ENCODE data around the gene MGAT3. TPM values are rescaled to one million over a fixed set of nuclear protein-coding genes. Genes with fewer than 3 reads are reported as not detected.

The MGAT3 gene
- total RNA-seq, 2 experiments from 2014 or later, result 0.90 to 1.9 TPM

DNA sequence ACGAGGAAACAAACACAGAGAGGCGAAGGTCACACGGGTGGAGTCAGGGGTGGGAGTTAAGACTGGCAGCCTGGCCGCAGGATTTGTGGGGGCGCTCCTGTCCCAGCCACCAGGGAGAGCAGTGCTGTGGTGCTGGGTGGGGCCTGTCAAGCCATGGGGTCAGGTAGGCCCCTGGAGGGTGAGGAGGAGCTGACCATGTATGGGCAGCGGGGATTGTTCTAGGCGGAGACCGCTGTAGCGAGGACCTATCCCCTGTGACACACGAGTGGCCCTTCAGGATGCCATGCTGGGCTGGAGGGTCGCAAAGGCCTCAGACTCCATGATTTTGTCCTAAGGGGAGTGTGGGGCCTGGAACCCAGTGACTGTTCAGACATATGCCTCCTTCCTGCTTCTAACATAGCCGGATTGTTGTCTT is 77.3 kb downstream of the MGAT3 start:
- DNase-seq, result peak; percentile 11
- H3K4me3 Mint-ChIP-seq, result no peak overlapping the region
- no peak for ATAC-seq
- no peak for TF ChIP-seq CTCF (IDR thresholded peaks at IDR 0.05)
- no peak overlapping the region for H3K27ac Mint-ChIP-seq
- ChIA-PET POLR2A (interaction anchor here (0.9 to 2.0 kb wide), 7 partner anchors 11 to 510 kb away, joined by 3 to 12 read pairs (median 4); partner anchors contain the start of genes ATF4 and RPL3), CTCF (interaction anchor here (0.7 to 6.3 kb wide), 53 partner anchors 11 to 814 kb away, joined by 3 to 94 read pairs (median 4); partner anchors contain the start of gene MIEF1)
- no peaks in the 10 kb centered on the region for H3K27me3 Mint-ChIP-seq
- H3K36me3 Mint-ChIP-seq (ENCODE audit: low read depth), result peaks cover 26% of the 10 kb centered on the region
- no peaks in the 10 kb centered on the region for H3K9me3 Mint-ChIP-seq
- intact Hi-C loops (cut with micrococcal nuclease), result loop anchor here (5.0 kb wide), 2 partner anchors 37 to 378 kb away; no protein-coding TSS in a partner anchor
- peaks cover 34% of the 10 kb centered on the region for H3K4me1 Mint-ChIP-seq (ENCODE audit: low read depth)

DNA sequence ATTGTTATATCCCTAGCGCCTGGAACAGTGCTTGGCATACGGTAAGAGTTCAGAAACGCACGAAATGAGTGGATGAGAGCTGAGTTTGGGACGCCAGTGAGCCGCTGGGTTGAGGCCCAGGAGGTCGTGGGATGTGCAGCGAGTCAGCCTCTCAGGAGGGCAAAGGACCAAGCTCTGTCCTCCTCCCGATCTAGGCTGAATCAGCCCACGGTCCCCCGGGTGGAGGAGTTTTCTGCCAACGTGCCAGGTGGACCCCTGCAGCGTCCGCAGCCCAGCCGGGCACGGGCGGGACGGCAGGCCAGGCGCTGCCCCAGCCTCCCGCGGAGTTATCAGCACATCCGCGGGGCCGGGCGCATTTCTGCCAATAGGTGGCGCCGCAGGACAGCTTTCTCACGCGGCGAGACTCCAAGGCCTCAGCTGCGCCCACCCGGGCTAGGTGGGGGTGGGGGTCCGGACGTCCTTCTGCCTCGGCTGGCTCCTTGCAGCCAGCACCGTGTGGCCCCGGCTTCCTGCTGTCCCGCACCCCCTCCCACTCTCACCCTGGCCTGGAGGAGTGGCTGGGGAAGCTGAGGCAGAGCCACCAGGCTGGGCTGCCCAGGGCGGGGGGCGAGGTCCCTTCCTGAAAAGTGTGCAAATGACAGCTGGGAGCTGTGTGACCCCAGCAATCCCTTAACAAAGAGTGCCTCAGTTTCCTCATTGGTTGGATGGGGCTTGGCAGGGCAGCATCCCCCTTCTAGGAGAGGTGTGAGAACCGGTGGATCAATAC is 78.0 kb downstream of the MGAT3 start:
- CTCF ChIA-PET, result interaction anchor here (0.6 to 6.3 kb wide), 64 partner anchors 8 to 814 kb away, joined by 3 to 94 read pairs (median 4); partner anchors contain the start of gene MIEF1
- no peaks in the 10 kb centered on the region for H3K27me3 Mint-ChIP-seq
- no peaks in the 10 kb centered on the region for H3K9me3 Mint-ChIP-seq
- intact Hi-C loops (cut with micrococcal nuclease), result loop anchor here (5.0 kb wide), 2 partner anchors 37 to 378 kb away; no protein-coding TSS in a partner anchor
- H3K36me3 Mint-ChIP-seq (ENCODE audit: low read depth), result peaks cover 20% of the 10 kb centered on the region
- DNase-seq (peak; percentile 94), ATAC-seq (peak; percentile 11)
- H3K4me3 Mint-ChIP-seq, result no peak overlapping the region
- H3K27ac Mint-ChIP-seq, result no peak overlapping the region
- peaks cover 28% of the 10 kb centered on the region for H3K4me1 Mint-ChIP-seq (ENCODE audit: low read depth)
- TF ChIP-seq CTCF (IDR thresholded peaks at IDR 0.05), result peak; percentile 97
- POLR2A ChIA-PET, result interaction anchor here (0.7 to 2.0 kb wide), 10 partner anchors 12 to 509 kb away, joined by 3 to 12 read pairs (median 4); partner anchors contain the start of genes ATF4 and RPL3

- intact Hi-C loops (cut with micrococcal nuclease), result no loop called here
- TF ChIP-seq CTCF (IDR thresholded peaks at IDR 0.05), result no peak
- Mint-ChIP-seq H3K4me1 (ENCODE audit: low read depth) (peaks cover 22% of the 10 kb centered on the region), H3K9me3 (no peaks in the 10 kb centered on the region), H3K4me3 (no peak overlapping the region), H3K27me3 (no peaks in the 10 kb centered on the region), H3K36me3 (ENCODE audit: low read depth) (peaks cover 15% of the 10 kb centered on the region), H3K27ac (no peak overlapping the region)
- DNase-seq, result no peak
- ATAC-seq, result no peak
- CTCF ChIA-PET, result interaction anchor here (0.6 to 6.3 kb wide), 47 partner anchors 8 to 813 kb away, joined by 3 to 94 read pairs (median 4); a partner anchor contains a TSS
- POLR2A ChIA-PET, result interaction anchor here (0.7 to 2.0 kb wide), 6 partner anchors 15 to 509 kb away, joined by 3 to 12 read pairs (median 4); partner anchors contain the start of genes ATF4 and RPL3
These were observed 78.5 kb downstream of the MGAT3 start for GRCh38 chr22:39535357-39535725.

GRCh38 chr22:39535831-39536449 is 79.1 kb downstream of the MGAT3 start:
- POLR2A ChIA-PET, result interaction anchor here (1.1 to 1.9 kb wide), 3 partner anchors 216 to 644 kb away, joined by 3 to 6 read pairs (median 3); partner anchors contain the start of gene RPL3

More at GRCh38 chr22:39535831-39536449, 79.1 kb downstream of the MGAT3 start:
- Mint-ChIP-seq H3K36me3 (ENCODE audit: low read depth) (peaks cover 9% of the 10 kb centered on the region), H3K27me3 (no peaks in the 10 kb centered on the region), H3K27ac (no peak overlapping the region), H3K4me1 (ENCODE audit: low read depth) (peaks cover 17% of the 10 kb centered on the region), H3K4me3 (no peak overlapping the region), H3K9me3 (no peaks in the 10 kb centered on the region)
- no peak for DNase-seq
- no peak for TF ChIP-seq CTCF (IDR thresholded peaks at IDR 0.05)
- CTCF ChIA-PET, result interaction anchor here (1.0 to 6.3 kb wide), 14 partner anchors 9 to 507 kb away, joined by 3 to 94 read pairs (median 8); a partner anchor contains a TSS
- intact Hi-C loops (cut with micrococcal nuclease), result no loop called here
- ATAC-seq, result no peak

All from activated CD8-positive, alpha-beta T cell treated with anti-CD3 and anti-CD28 coated beads for 36 hours (primary cell).